Parathyroid adenoma (tissue), 2 donors: Measurements from ENCODE around the gene STIM2.

Experiments used
- H2AFZ ChIP-seq: fragments of 300-600 bp; sonication (generic); one replicate; pipeline ENCODE4 v1.7.0; 2017; ENCODE audit warnings: antibody characterized with exemption, mild to moderate bottlenecking
- H3K27ac ChIP-seq: fragments of 300-600 bp; sonication (generic); one replicate; pipeline ENCODE4 v1.7.0; 2017
- H3K27me3 ChIP-seq: fragments of 300-600 bp; sonication (generic); one replicate; pipeline ENCODE4 v1.7.0; 2017; ENCODE audit warnings: low read length; ENCODE audit not compliant: control insufficient read depth, insufficient read depth
- H3K36me3 ChIP-seq: fragments of 300-600 bp; sonication (generic); one replicate; pipeline ENCODE4 v1.7.0; 2017; ENCODE audit warnings: low read length; ENCODE audit not compliant: control insufficient read depth, insufficient read depth
- H3K4me1 ChIP-seq: fragments of 300-600 bp; sonication (generic); one replicate; pipeline ENCODE4 v1.7.0; 2017; ENCODE audit warnings: control low read depth
- H3K4me2 ChIP-seq: fragments of 300-600 bp; sonication (generic); one replicate; pipeline ENCODE4 v1.7.0; 2017; ENCODE audit warnings: low read length
- H3K4me3 ChIP-seq: fragments of 300-600 bp; sonication (generic); one replicate; pipeline ENCODE4 v1.7.0; 2017; ENCODE audit warnings: low read depth, low read length
- H3K79me2 ChIP-seq: fragments of 300-600 bp; sonication (generic); one replicate; pipeline ENCODE4 v1.7.0; 2017; ENCODE audit warnings: control low read depth
- H3K9ac ChIP-seq: fragments of 300-600 bp; sonication (generic); one replicate; pipeline ENCODE4 v1.7.0; 2017; ENCODE audit warnings: mild to moderate bottlenecking
- H3K9me3 ChIP-seq: fragments of 300-600 bp; sonication (generic); one replicate; pipeline ENCODE4 v1.7.0; 2017; ENCODE audit warnings: low read length; ENCODE audit not compliant: control insufficient read depth
- CTCF ChIP-seq: fragments of 300-600 bp; sonication (generic); IDR thresholded peaks from one replicate; pipeline ENCODE4 v1.7.0; 2017; ENCODE audit warnings: antibody characterized with exemption, mild to moderate bottlenecking
- donor health status: primary hyperparathyroidism.

STIM2 gene

GRCh38 chr4:26839534-26839951 is 21.1 kb upstream of the STIM2 start:
- Histone ChIP-seq H3K9me3 (no peaks in the 10 kb centered on the region), H3K9ac (no peak overlapping the region), H3K27me3 (no peaks in the 10 kb centered on the region), H3K36me3 (no peaks in the 10 kb centered on the region), H3K27ac (no peak overlapping the region), H3K4me2 (no peak overlapping the region), H3K4me3 (no peak overlapping the region), H3K4me1 (no peaks in the 10 kb centered on the region), H3K79me2 (no peaks in the 10 kb centered on the region), H2AFZ (no peak overlapping the region)
- no peak for TF ChIP-seq CTCF

GRCh38 chr4:26840786-26841185 is 19.9 kb upstream of the STIM2 start:
- H3K79me2 ChIP-seq: no peaks in the 10 kb centered on the region
- no peaks in the 10 kb centered on the region for H3K4me1 ChIP-seq
- H3K9me3 ChIP-seq: no peaks in the 10 kb centered on the region
- no peak overlapping the region for H2AFZ ChIP-seq
- H3K36me3 ChIP-seq: no peaks in the 10 kb centered on the region
- H3K4me3 ChIP-seq: no peak overlapping the region
- no peaks in the 10 kb centered on the region for H3K27me3 ChIP-seq
- H3K4me2 ChIP-seq: no peak overlapping the region
- H3K27ac ChIP-seq: no peak overlapping the region
- H3K9ac ChIP-seq: no peak overlapping the region
- no peak for TF ChIP-seq CTCF

GRCh38 chr4:26842911-26843310 is 17.7 kb upstream of the STIM2 start:
- H3K9me3 ChIP-seq: no peaks in the 10 kb centered on the region
- no peaks in the 10 kb centered on the region for H3K27me3 ChIP-seq
- no peak overlapping the region for H2AFZ ChIP-seq
- H3K4me1 ChIP-seq: no peaks in the 10 kb centered on the region
- H3K4me3 ChIP-seq: no peak overlapping the region
- H3K4me2 ChIP-seq: no peak overlapping the region
- no peaks in the 10 kb centered on the region for H3K36me3 ChIP-seq
- no peak overlapping the region for H3K27ac ChIP-seq
- no peaks in the 10 kb centered on the region for H3K79me2 ChIP-seq
- TF ChIP-seq CTCF: no peak
- no peak overlapping the region for H3K9ac ChIP-seq

- H3K27me3 ChIP-seq: no peaks in the 10 kb centered on the region
- no peak overlapping the region for H3K27ac ChIP-seq
- H3K4me2 ChIP-seq: no peak overlapping the region
- TF ChIP-seq CTCF: no peak
- H2AFZ ChIP-seq: no peak overlapping the region
- no peak overlapping the region for H3K4me3 ChIP-seq
- no peaks in the 10 kb centered on the region for H3K4me1 ChIP-seq
- no peak overlapping the region for H3K9ac ChIP-seq
- no peaks in the 10 kb centered on the region for H3K9me3 ChIP-seq
- no peaks in the 10 kb centered on the region for H3K36me3 ChIP-seq
- H3K79me2 ChIP-seq: no peaks in the 10 kb centered on the region
Observed at GRCh38 chr4:26850528-26850927, 10.1 kb upstream of the STIM2 start.

GRCh38 chr4:26851129-26851528 is 9.5 kb upstream of the STIM2 start:
- no peaks in the 10 kb centered on the region for H3K4me1 ChIP-seq
- no peak overlapping the region for H3K4me2 ChIP-seq
- no peaks in the 10 kb centered on the region for H3K36me3 ChIP-seq
- H3K79me2 ChIP-seq: no peaks in the 10 kb centered on the region
- no peak overlapping the region for H3K9ac ChIP-seq
- no peak overlapping the region for H3K27ac ChIP-seq
- no peaks in the 10 kb centered on the region for H3K27me3 ChIP-seq
- TF ChIP-seq CTCF: no peak
- no peak overlapping the region for H2AFZ ChIP-seq
- H3K9me3 ChIP-seq: no peaks in the 10 kb centered on the region
- no peak overlapping the region for H3K4me3 ChIP-seq
